Stimulated activated effector memory CD8-positive, alpha-beta T cell treated with anti-CD3 and anti-CD28 coated beads, Interleukin-12 subunit alpha, Interleukin-12 subunit beta, amount 100 ng/mL, for 72 hours (primary cell): ENCODE data around the gene PCYOX1L.

ENCODE experiments used
- ATAC-seq: fragments of 150-1000 bp; cut with Tn5 transposase; 2 replicates; pipeline ENCODE4 v1.10.0; 2021
- DNase-seq, 2 donors: peaks; one replicate each; pipeline ENCODE4 v3.0.0; 2021 to 2022; ENCODE audit warnings: low spot score in 2 of 2
- H3K27ac Mint-ChIP-seq: one replicate; pipeline ENCODE4 v1.8.0; 2022; ENCODE audit warnings: mild to moderate bottlenecking, mixed read lengths
- H3K36me3 Mint-ChIP-seq: one replicate; pipeline ENCODE4 v1.8.0; 2022; ENCODE audit warnings: mild to moderate bottlenecking, mixed read lengths
- H3K4me1 Mint-ChIP-seq: one replicate; pipeline ENCODE4 v1.8.0; 2022; ENCODE audit warnings: mixed read lengths
- H3K4me3 Mint-ChIP-seq: one replicate; pipeline ENCODE4 v1.8.0; 2022; ENCODE audit warnings: mild to moderate bottlenecking, mixed read lengths
- H3K9me3 Mint-ChIP-seq: one replicate; pipeline ENCODE4 v1.8.0; 2022; ENCODE audit warnings: mixed read lengths

PCYOX1L gene

GRCh38 chr5:149411738-149412519, 54.1 kb downstream of the PCYOX1L start:
- no peaks in the 10 kb centered on the region for H3K36me3 Mint-ChIP-seq
- no peak overlapping the region for H3K27ac Mint-ChIP-seq
- no peaks in the 10 kb centered on the region for H3K9me3 Mint-ChIP-seq
- no peak overlapping the region for H3K4me3 Mint-ChIP-seq
- no peaks in the 10 kb centered on the region for H3K4me1 Mint-ChIP-seq
- DNase-seq: no peak
- no peak for ATAC-seq

- no peaks in the 10 kb centered on the region for H3K36me3 Mint-ChIP-seq
- H3K9me3 Mint-ChIP-seq: no peaks in the 10 kb centered on the region
- ATAC-seq: no peak
- no peak overlapping the region for H3K27ac Mint-ChIP-seq
- H3K4me3 Mint-ChIP-seq: no peak overlapping the region
- H3K4me1 Mint-ChIP-seq: no peaks in the 10 kb centered on the region
- no peak for DNase-seq
Observed at GRCh38 chr5:149412783-149413476, 55.1 kb downstream of the PCYOX1L start.

- ATAC-seq (no peak), DNase-seq (no peak)
- Mint-ChIP-seq H3K27ac (peak overlapping the region; percentile 9), H3K36me3 (no peaks in the 10 kb centered on the region), H3K4me1 (no peaks in the 10 kb centered on the region), H3K4me3 (no peak overlapping the region), H3K9me3 (no peaks in the 10 kb centered on the region)
Observed at GRCh38 chr5:149413477-149414210, 55.8 kb downstream of the PCYOX1L start.

- H3K4me1 Mint-ChIP-seq: no peaks in the 10 kb centered on the region
Observed at GRCh38 chr5:149414405-149415065, 56.7 kb downstream of the PCYOX1L start.

GRCh38 chr5:149415066-149415967, 57.5 kb downstream of the PCYOX1L start:
- Mint-ChIP-seq H3K9me3 (no peaks in the 10 kb centered on the region), H3K4me3 (no peak overlapping the region), H3K36me3 (no peaks in the 10 kb centered on the region), H3K27ac (no peak overlapping the region), H3K4me1 (no peaks in the 10 kb centered on the region)
- no peak for ATAC-seq
- DNase-seq: no peak

More at GRCh38 chr5:149414405-149415065, 56.7 kb downstream of the PCYOX1L start:
- Mint-ChIP-seq H3K4me3 (no peak overlapping the region), H3K9me3 (no peaks in the 10 kb centered on the region), H3K27ac (no peak overlapping the region), H3K36me3 (no peaks in the 10 kb centered on the region)
- DNase-seq (no peak), ATAC-seq (no peak)

- H3K27ac Mint-ChIP-seq: no peak overlapping the region
- H3K4me3 Mint-ChIP-seq: no peak overlapping the region
- ATAC-seq: no peak
- H3K36me3 Mint-ChIP-seq: no peaks in the 10 kb centered on the region
- DNase-seq: no peak
- no peaks in the 10 kb centered on the region for H3K4me1 Mint-ChIP-seq
- no peaks in the 10 kb centered on the region for H3K9me3 Mint-ChIP-seq
Observed at GRCh38 chr5:149416987-149417710, 59.3 kb downstream of the PCYOX1L start.

GRCh38 chr5:149417711-149418368, 60.0 kb downstream of the PCYOX1L start:
- no peaks in the 10 kb centered on the region for H3K36me3 Mint-ChIP-seq
- no peaks in the 10 kb centered on the region for H3K9me3 Mint-ChIP-seq
- DNase-seq (no peak), ATAC-seq (no peak)
- no peaks in the 10 kb centered on the region for H3K4me1 Mint-ChIP-seq
- H3K4me3 Mint-ChIP-seq: no peak overlapping the region
- no peak overlapping the region for H3K27ac Mint-ChIP-seq

GRCh38 chr5:149418910-149419531, 61.2 kb downstream of the PCYOX1L start:
- H3K36me3 Mint-ChIP-seq: no peaks in the 10 kb centered on the region
- no peaks in the 10 kb centered on the region for H3K4me1 Mint-ChIP-seq
- DNase-seq (no peak), ATAC-seq (no peak)
- H3K4me3 Mint-ChIP-seq: no peak overlapping the region
- H3K9me3 Mint-ChIP-seq: no peaks in the 10 kb centered on the region
- no peak overlapping the region for H3K27ac Mint-ChIP-seq
